Measurements from ENCODE around the gene PLPP7.
"Not testable (repeated sequence)": the region's sequence is repeated elsewhere in the genome, so short reads cannot be mapped to it uniquely, and the experiment has no call there.

Gene PLPP7

GRCh38 chr9:131289301-131290035 is at the start of gene PLPP7:
Gene PLPP7 (plus strand): TSS chr9:131289723. CDS start chr9:131289998, 275 bp downstream.
- no peak within 1 kb of the TSS for H3K4me3 ChIP-seq (ENCODE audit: low read depth, low read length)
- TF ChIP-seq MYC (IDR thresholded peaks at IDR 0.05; ENCODE audit: low read depth, low read length) (no peak), CTCF (IDR thresholded peaks at IDR 0.05; ENCODE audit: low read depth, low read length) (no peak), POLR2A (IDR thresholded peaks at IDR 0.05; ENCODE audit: extremely low read depth, insufficient read length) (no peak), MAX (IDR thresholded peaks at IDR 0.05; ENCODE audit: low read depth, low read length) (no peak)
- DNase-seq (ENCODE audit: low read depth), result no peak

GRCh38 chr9:131240047-131240921 is 49.2 kb upstream of the PLPP7 start:
- DNase-seq (ENCODE audit: low read depth), result no peak
- H3K4me3 ChIP-seq (ENCODE audit: low read depth, low read length), result no peak overlapping the region
- no peak for TF ChIP-seq MAX (IDR thresholded peaks at IDR 0.05; ENCODE audit: low read depth, low read length)
- TF ChIP-seq CTCF (IDR thresholded peaks at IDR 0.05; ENCODE audit: low read depth, low read length), result no peak
- no peak for TF ChIP-seq MYC (IDR thresholded peaks at IDR 0.05; ENCODE audit: low read depth, low read length)
- TF ChIP-seq POLR2A (IDR thresholded peaks at IDR 0.05; ENCODE audit: extremely low read depth, insufficient read length), result no peak

- not testable (repeated sequence) for H3K4me3 ChIP-seq (ENCODE audit: low read depth, low read length); DNase-seq (ENCODE audit: low read depth)
Measured at GRCh38 chr9:131244331-131244730, 45.2 kb upstream of the PLPP7 start.

GRCh38 chr9:131246618-131247017 is 42.9 kb upstream of the PLPP7 start:
- no peak for DNase-seq (ENCODE audit: low read depth)
- TF ChIP-seq CTCF (IDR thresholded peaks at IDR 0.05; ENCODE audit: low read depth, low read length) (no peak), POLR2A (IDR thresholded peaks at IDR 0.05; ENCODE audit: extremely low read depth, insufficient read length) (no peak), MYC (IDR thresholded peaks at IDR 0.05; ENCODE audit: low read depth, low read length) (no peak), MAX (IDR thresholded peaks at IDR 0.05; ENCODE audit: low read depth, low read length) (no peak)

GRCh38 chr9:131252120-131252519 is 37.4 kb upstream of the PLPP7 start:
- TF ChIP-seq MYC (IDR thresholded peaks at IDR 0.05; ENCODE audit: low read depth, low read length) (peak; percentile 48; the same call in 1 of the 2 replicates), CTCF (IDR thresholded peaks at IDR 0.05; ENCODE audit: low read depth, low read length) (no peak), MAX (IDR thresholded peaks at IDR 0.05; ENCODE audit: low read depth, low read length) (no peak; the same call in 1 of the 2 replicates), POLR2A (IDR thresholded peaks at IDR 0.05; ENCODE audit: extremely low read depth, insufficient read length) (no peak)
- H3K4me3 ChIP-seq (ENCODE audit: low read depth, low read length), result peak overlapping the region; percentile 82
- peak; percentile 66 for DNase-seq (ENCODE audit: low read depth)

More at GRCh38 chr9:131246618-131247017, 42.9 kb upstream of the PLPP7 start:
- H3K4me3 ChIP-seq (ENCODE audit: low read depth, low read length), result no peak overlapping the region

GRCh38 chr9:131253891-131254491 is 35.5 kb upstream of the PLPP7 start:
- peak overlapping the region; percentile 21 for H3K4me3 ChIP-seq (ENCODE audit: low read depth, low read length)
- peak; percentile 85 for TF ChIP-seq MAX (IDR thresholded peaks at IDR 0.05; ENCODE audit: low read depth, low read length)
- peak; percentile 44 for TF ChIP-seq POLR2A (IDR thresholded peaks at IDR 0.05; ENCODE audit: extremely low read depth, insufficient read length)
- TF ChIP-seq MYC (IDR thresholded peaks at IDR 0.05; ENCODE audit: low read depth, low read length), result peak; percentile 93
- no peak for TF ChIP-seq CTCF (IDR thresholded peaks at IDR 0.05; ENCODE audit: low read depth, low read length)
- peak; percentile 94 for DNase-seq (ENCODE audit: low read depth)
